ENCODE data around the gene TRIM5.
"Not testable (repeated sequence)": the region's sequence is repeated elsewhere in the genome, so short reads cannot be mapped to it uniquely, and the experiment has no call there.

The TRIM5 gene, protein sequence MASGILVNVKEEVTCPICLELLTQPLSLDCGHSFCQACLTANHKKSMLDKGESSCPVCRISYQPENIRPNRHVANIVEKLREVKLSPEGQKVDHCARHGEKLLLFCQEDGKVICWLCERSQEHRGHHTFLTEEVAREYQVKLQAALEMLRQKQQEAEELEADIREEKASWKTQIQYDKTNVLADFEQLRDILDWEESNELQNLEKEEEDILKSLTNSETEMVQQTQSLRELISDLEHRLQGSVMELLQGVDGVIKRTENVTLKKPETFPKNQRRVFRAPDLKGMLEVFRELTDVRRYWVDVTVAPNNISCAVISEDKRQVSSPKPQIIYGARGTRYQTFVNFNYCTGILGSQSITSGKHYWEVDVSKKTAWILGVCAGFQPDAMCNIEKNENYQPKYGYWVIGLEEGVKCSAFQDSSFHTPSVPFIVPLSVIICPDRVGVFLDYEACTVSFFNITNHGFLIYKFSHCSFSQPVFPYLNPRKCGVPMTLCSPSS

DNA sequence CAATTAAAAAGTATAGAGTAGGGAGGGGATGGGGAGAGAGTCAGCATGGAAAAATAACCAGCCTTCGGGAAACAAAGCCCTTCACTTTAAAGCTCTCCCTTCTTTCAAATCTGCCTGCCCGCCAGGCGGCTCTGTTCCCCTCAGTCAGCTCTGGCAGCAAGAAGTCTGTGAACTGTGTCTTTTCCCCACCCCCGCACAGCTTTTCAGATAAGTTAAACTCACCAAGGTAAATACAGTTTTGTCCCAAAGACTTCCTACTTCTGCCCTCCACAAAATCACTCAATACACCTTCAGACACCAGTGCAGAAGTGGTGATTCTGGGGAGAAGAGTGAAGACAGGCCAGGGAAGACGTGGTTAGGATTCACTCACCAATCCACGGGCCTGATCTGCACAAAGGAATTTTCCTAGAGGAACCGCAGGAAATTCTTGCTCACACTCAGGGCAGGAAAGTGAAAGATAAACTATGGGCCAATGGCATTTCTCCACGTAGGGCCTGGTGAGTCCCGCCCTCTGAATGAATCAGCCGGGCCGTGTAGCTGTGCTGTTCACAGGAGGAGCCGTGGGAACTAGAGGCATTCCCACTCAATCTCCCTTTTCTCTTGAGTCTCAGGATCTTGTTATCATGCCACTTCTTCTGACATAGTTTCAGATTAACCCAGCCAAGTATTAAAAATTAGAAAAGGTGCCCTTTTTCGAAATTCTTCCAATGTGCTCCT is at the start of gene TRIM5:
TSS of gene TRIM5 (minus strand) at position 429 of the 717 bp plus-strand sequence. CDS start 4,897 bp downstream, outside the sequence.
- DNase-seq, result peak; percentile 93 to 95

DNA sequence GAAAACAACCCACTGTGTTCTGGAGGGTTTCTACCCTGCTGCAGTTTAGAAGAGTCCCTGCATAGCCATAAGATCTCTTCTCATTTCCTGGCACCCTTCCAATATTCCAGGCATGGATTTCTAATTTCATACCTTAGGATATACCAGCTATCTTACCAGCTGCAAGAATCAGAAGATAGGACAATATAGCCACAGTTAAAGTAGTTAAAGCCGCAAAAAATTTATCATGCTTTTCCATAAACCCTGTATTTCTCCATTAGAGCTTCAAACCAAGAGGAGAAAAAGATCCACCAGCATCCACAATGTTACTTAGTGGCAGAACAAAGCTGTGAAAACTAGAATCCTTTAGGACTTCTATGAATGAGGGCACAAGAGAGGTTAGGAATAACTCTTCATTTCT is 42.8 kb upstream of the TRIM5 start:
- no peak for DNase-seq

DNA sequence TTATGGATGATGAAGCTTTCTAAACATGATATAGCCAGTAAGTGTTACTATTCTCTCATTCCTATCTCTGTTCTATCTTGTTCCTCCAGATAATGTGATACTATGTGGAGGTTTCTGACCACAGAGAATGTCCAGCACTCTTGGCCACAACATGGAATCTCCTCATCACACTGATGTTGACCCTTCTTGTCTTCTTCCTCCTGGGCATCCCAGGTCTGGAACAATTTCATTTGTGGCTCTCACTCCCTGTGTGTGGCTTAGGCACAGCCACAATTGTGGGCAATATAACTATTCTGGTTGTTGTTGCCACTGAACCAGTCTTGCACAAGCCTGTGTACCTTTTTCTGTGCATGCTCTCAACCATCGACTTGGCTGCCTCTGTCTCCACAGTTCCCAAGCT is 41.5 kb upstream of the TRIM5 start:
- DNase-seq, result no peak

DNA sequence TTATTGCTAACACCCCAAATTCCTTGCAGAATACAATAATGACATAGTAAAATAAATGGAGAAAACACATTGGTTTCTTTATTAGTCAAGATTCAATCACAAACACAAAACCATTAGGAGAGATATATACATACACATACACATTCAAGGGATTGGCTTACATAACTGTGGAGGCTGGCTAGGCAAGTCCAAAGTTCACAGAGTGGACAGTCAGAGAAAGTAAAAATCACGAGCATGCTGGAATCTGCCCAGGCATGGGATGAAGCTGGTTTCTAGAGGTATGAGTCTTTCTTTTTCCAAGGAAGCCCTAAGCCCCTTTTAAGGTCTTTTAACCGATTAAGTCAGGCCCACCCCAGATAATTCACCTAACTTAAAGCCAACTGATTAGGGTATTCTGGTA is 37.7 kb upstream of the TRIM5 start:
- DNase-seq, result no peak

DNA sequence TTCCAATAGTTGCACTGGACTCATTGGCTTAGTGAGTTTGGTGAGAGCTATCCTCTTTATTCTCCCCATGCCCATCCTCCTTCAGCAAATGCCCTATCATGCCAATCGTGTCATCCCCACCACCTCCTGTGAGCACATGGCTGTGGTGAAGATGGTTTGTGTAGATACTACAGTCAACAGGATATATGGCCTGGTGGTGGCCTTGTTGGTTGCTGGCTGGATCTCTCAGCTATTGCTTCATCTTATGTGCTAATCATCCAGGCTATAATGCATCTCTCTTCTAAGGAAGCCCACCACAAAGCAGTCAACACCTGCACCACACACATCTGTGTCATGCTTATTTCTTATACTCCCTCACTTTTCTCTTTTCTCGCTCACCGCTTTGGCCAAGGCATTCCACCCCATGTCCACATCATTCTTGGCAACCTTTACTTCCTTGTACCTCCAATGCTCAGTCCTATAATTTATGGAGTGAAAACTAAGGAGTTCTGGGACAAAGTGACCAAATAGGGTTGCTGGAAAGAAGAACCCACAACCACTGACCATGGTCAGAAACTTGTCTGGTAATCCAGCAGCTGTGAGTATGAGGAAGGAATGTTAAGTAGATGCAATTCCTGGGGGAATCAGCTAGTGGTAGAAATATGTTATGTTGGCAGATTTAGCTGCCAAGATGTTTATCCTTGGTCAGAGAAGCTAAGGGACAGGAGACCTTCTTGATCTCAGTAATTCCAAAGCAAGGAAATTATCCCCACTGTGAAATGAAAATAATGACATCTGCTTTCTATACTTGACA is 35.0 kb upstream of the TRIM5 start:
- DNase-seq, result no peak

DNA sequence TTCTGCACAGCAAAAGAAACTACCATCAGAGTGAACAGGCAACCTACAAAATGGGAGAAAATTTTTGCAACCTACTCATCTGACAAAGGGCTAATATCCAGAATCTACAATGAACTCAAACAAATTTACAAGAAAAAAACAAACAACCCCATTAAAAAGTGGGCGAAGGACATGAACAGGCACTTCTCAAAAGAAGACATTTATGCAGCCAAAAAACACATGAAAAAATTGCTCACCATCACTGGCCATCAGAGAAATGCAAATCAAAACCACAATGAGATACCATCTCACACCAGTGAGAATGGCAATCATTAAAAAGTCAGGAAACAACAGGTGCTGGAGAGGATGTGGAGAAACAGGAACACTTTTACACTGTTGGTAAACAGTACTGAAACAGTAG is 31.6 kb upstream of the TRIM5 start:
- DNase-seq, result not testable (repeated sequence)

DNA sequence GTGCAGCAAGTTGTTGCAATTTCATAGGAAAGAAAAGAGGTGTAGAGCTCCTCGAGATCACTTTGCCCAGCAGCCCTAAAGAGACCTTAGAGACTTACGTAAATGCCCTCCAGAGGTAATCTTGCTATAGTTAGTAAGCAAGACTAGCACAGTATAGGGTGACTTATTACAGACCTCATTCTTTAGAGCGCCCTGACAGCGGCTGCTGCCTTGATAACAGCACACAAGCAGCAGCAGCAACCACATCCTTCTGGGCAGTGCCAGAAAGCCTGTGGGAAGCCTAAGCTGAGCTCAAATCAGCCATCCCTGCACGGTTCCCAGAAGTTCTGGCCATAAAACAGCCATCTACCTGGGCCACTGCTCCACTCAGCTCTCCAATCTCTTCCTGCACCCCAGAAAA is 28.8 kb upstream of the TRIM5 start:
- no peak for DNase-seq

DNA sequence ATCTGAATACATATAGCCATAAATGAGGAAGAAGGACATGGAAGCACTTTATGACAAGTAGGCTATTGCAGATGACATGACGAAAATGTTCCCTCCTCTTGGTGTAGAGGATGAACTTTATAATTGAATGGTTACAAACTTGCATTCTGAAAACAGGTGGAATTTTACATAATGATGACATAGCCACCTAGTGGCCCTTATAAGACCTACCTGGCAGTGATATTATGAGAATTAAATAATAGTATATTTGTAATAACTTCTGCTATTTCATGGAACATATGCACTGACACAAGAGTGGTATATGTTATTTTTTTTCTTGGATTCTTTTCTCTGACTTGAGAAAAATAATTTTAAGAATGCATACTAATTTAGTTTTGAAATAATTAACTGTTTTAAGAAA is 27.6 kb upstream of the TRIM5 start:
- peak in 1 of 2 experiments; percentile 25 for DNase-seq

DNA sequence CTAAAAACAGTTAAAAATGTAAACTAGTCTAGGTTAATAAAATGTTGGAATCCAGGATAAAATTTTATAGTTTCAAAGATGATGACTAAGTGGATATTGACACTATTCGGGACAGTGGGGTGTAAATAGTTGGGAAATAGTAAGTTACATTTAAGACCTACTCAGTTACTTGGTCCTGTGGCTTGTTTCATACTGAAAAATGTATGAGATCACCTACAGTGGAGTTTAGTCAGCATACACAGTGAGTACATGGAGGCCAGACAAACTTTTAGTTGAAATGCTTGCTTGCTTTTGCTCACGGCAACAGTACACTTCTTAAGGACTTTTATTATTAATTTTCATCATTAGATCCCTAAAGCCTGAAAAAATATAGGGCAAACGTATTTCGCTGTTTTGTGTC is 20.8 kb upstream of the TRIM5 start:
- no peak for DNase-seq

DNA sequence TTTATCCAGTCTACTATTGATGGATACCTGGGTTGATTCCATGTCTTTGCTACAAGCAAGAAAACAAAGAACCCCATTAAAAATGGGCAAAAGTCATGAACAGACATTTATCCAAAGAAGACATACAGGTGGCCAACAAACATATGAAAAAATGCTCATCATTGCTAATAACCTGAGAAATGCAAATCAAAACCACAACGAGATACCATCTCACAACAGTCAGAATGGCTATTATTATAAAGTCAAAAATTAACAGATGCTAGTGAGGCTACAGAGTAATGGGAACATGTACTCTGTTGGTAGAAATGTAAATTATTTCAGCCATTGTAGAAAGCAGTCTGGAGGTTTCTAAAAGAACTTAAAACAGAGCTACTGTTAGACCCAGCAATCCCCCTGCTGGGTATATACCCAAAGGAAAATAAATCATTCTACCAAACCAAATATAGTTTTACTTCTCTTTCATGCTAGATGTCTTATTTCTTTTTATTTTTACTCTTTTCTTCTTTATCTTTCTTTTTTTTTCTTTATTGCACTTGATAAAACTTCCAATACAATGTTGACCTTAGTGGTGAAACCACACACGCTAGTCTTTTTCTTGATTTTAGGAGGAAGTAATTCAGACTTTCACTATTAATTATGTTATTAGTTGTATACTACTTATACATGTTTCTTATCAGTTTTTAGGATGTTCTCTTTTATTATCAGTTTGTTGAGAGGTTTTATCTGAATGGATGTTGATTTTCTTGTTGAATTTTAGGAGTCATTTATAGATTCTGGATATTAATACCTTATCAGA is 19.1 kb upstream of the TRIM5 start:
- DNase-seq, result no peak

DNA sequence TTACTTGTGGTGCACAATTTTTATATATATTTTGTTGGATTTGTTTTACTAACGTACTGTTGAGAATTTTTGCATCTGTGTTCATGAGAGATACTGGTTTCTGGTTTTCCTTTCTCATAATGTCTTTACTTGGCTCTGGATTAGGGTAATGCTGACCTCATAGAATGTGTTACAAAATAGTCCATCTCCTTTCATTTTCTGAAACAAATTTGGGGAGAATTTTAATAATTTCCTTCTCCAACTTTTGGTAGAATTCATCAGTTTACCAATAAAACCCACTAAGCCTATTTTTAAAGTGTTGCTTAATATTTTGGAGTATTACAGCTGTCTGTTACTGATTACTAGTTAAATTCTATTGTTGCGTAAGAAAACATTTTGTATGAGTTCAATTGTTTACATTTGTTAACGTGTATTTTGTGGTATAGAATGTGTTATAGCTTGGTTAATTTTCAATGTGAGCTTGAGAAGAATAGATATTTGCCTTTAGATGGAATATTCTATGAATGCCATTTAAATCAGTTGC is 16.2 kb upstream of the TRIM5 start:
- DNase-seq, result no peak

DNA sequence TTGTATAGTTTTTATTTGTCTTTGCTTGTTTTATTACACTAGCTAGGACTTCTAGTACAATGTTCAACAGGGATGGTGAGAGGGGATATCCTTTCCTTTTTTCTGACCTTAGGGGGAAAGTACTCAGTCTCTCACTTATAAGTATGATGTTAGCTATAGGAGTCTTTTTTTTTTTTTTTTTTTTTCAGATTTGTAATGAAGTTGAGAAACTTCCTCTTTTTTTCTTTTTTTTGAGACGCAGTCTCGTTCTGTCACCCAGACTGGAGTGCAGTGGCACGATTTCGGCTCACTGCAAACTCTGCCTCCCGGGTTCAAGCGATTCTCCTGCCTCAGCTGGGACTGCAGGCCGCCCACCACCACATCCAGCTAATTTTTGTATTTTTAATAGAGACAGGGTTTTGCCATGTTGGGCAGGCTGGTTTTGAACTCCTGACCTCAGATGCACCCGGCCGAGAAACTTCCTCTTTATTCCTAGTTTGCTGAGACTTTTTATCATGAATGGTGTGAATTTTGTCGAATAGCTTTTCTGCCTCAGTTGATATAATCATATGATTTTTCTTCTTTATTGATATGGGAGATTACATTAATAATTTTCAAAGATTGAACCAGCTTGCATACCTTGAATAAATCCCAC is 15.7 kb upstream of the TRIM5 start:
- DNase-seq, result no peak

DNA sequence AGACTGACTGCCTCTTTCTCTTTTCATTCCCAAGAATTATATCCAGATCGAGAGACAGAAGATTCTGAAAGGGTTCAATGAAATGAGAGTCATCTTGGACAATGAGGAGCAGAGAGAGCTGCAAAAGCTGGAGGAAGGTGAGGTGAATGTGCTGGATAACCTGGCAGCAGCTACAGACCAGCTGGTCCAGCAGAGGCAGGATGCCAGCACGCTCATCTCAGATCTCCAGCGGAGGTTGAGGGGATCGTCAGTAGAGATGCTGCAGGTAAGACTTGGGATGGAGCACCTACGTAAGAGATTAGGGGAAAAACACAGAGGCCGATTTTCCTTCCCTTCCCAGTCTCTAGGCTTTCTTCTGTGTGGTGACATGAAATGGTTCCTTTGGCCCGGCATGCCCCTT is 13.4 kb upstream of the TRIM5 start:
- no peak for DNase-seq

DNA sequence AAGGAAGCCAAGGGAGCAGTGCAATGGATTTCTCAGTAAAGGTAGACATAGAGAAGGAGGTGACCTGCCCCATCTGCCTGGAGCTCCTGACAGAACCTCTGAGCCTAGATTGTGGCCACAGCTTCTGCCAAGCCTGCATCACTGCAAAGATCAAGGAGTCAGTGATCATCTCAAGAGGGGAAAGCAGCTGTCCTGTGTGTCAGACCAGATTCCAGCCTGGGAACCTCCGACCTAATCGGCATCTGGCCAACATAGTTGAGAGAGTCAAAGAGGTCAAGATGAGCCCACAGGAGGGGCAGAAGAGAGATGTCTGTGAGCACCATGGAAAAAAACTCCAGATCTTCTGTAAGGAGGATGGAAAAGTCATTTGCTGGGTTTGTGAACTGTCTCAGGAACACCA is 11.3 kb upstream of the TRIM5 start:
- no peak for DNase-seq

DNA sequence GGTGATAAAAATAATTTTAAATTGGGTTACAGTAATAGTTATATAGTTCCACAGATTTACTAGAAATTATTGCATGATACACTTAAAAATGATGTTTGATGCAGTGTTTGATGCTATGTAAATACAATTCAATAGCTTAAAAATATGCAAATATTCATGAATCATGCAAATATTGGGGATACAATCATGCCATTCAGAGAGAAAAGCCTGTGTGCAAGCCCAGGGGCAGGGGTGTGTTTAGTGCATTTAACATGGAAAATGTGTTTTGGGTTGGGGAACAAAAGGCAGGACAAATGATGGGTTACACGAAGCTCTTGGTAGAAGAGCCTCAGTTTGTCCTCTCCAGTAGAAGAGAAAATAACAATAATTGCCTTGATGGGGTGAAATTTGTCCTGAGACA is 10.7 kb upstream of the TRIM5 start:
- DNase-seq, result no peak

DNA sequence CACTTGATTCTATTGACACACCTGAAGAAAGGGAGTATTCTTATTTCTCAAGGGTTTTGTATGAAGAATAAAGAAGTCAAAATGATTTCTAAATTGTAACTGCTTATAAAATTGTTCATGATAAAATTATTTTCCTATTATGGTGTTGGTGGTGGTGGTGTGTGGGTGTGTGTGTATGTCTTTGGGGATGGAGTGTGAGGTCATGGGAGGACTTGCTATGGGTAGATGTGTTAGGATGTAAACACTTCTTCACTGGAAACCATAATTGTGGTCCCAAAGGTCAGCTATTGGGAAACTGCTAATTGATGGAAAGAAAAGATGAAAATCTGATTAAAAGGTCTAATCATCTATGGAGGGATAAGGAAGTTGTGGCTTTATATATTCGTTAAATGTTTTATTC is 9.8 kb upstream of the TRIM5 start:
- no peak for DNase-seq

DNA sequence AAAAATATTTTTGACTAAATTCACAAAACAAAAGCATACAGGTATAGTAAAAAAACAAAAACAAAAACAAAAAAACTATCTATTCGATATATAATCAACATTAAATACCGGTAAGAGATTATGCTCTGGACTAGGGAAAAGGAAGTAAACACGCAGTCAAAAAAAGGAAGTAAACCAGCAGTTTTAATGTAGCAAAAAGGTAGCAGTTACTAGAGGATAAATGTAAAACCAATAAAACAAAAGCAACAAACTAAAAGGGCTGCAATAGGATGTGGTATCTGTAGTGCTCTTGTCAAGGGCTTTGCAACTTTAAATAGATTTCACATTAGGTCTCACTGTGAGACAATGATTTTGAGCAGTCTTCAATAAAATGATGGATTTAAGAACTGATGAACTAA is 7.1 kb upstream of the TRIM5 start:
- DNase-seq, result no peak

DNA sequence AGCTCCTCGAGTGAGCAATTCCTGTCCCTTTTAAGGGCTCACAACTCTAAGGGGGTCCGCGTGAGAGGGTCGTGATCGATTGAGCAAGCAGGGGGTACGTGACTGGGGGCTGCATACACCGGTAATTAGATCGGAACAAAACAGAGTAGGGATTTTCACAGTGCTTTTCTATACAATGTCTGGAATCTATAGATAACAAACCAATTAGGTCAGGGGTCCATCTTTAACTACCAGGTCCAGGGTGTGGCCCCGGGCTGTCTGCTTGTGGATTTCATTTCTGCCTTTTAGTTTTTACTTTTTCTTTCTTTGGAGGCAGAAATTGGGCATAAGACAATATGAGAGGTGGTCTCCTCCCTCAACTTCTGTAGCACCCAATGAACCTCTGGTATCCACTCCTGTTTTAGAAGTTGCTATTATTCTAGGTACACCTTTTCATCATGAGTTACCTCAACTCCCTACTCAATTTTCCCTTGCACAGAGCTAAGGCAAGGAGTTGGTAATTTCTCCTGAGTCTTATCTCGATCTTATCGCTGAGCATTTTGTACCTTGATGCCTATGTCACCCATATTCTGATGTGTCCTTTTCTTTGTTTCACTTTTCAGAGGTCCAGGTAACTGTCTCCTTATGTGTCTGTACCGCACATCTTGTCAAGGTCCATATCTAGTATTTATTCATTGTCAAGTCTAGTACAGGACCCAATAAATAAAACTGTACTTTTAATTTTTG is 6.5 kb upstream of the TRIM5 start:
- not testable (repeated sequence) for DNase-seq

DNA sequence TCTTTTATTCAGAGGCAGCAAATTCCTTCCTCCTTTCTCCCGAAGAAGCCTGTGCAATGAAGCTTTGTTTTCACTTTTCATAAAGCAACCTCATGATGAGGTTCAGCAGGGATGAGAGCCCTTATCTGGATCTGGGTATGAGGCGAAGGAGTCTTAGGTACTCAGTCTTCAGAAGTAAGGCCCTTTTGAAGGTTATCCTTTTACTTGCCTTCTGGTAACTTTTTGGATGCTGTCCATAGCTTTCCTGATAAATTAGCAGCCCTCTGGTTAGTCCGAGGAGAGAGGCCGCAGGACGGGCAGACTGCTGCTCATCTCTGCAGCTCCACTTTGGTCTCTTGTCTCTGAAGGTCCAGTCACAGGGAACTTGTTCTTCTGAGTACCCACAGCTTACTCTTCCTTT is 5.9 kb upstream of the TRIM5 start:
- no peak for DNase-seq

DNA sequence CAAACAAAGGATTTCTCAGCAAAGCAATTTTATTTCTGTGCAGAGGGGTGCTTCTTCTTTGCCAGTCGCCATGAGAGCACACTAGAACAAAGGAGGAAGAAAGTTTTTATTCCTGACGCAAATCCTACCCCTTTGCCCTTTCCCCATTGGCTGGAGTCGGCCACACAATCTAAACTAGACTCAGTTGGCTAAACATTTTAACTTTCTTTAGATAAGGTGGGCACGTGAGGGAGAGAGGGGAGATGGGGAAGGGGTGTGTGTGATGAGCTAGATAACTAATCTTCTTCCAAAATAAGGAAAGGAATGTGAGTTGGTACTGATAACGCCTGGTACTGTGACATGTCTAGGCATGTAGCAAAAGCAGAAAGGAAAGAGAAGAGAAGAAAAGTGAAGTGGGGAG is 5.3 kb upstream of the TRIM5 start:
- no peak for DNase-seq

DNA sequence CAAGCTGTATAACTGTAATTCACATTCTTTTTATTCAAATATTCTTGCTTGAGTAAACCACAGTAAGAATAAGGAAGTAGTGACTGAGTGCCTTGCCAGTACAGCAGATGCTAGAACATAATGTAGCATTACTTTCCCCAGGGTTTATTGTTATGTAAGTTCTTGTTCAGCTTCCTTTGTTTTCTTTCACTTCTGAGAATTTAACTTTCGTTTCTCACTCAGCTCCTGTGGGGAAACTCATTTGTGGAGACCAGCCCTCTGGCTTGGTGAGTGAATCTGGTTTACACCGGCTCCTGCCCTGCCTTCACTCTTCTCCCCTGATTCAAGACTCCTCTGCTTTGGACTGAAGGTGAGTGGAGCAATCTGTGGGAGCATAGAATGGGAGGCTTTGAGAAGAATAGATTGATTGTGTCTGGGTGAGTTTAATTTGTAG is 4.7 kb upstream of the TRIM5 start, which contains the start of gene TRIM22:
TSS of gene TRIM22 (plus strand) at position 240 of the 433 bp plus-strand sequence. CDS start 6,443 bp downstream, outside the sequence.
- DNase-seq, result no peak
